Heart right ventricle (tissue), 16 donors: ENCODE results near the gene SPACA7. TPM values are rescaled to one million over a fixed set of nuclear protein-coding genes. Genes with fewer than 3 reads are reported as not detected.

Experiments
- ATAC-seq, 8 donors: fragments of 200-7000 bp; cut with Tn5 transposase; one replicate each; pipeline ENCODE4 v1.9.1; 2020; ENCODE audit warnings: mild to moderate bottlenecking in 8 of 8, moderate library complexity in 8 of 8, moderate number of reproducible peaks in 1 of 8
- DNase-seq, 2 donors: peaks; one replicate each; pipeline ENCODE4 v3.0.0-alpha.2; 2020
- H3K27ac ChIP-seq, 10 donors: fragments of 200-600 bp; sonication (generic) in 2 of 10; one replicate each; pipeline versions ENCODE4 v1.5.0 to v1.8.0; 2020 to 2022; ENCODE audit warnings: mild to moderate bottlenecking in 3 of 10
- H3K27me3 ChIP-seq, 7 donors: fragments of 200-600 bp; one replicate each; pipeline ENCODE4 v1.8.0; 2021 to 2022; ENCODE audit warnings: mild to moderate bottlenecking in 2 of 7
- H3K36me3 ChIP-seq, 9 donors: fragments of 200-600 bp; sonication (generic) in 1 of 9; one replicate each; pipeline versions ENCODE4 v1.5.0 to v1.8.0; 2020 to 2022; ENCODE audit warnings: mild to moderate bottlenecking in 2 of 9
- H3K4me1 ChIP-seq, 9 donors: fragments of 200-600 bp; sonication (generic) in 1 of 9; one replicate each; pipeline versions ENCODE4 v1.5.0 to v1.8.0; 2020 to 2022; ENCODE audit warnings: mild to moderate bottlenecking in 4 of 9
- H3K4me3 ChIP-seq, 10 donors: fragments of 200-600 bp; sonication (generic) in 2 of 10; one replicate each; pipeline versions ENCODE4 v1.5.0 to v1.8.0; 2020 to 2022; ENCODE audit warnings: mild to moderate bottlenecking in 7 of 10, moderate library complexity in 2 of 10
- H3K9me3 ChIP-seq, 11 donors: fragments of 200-600 bp in 10 of 11; sonication (generic) in 2 of 11; one replicate each; pipeline versions ENCODE4 v1.5.0 to v1.8.0; 2013 to 2022; ENCODE audit warnings: mild to moderate bottlenecking in 2 of 11, control low read depth in 1 of 11, moderate library complexity in 1 of 11
- WGBS, 2 donors: extraction: QIAGEN DNeasy Blood & Tissue Kit; methylation state at CpG; one replicate each; pipeline ENCODE4 v1.1.7; 2013; ENCODE audit warnings: inconsistent platforms in 1 of 2; 5-methylcytosine and 5-hydroxymethylcytosine counted together
- intact Hi-C, 10 donors: fragments of 100-400 bp; cut with DNase I; formaldehyde crosslinking; loops; one replicate each; pipeline versions ENCODE4 v1.11.1 to v1.14.2; 2022
- polyA plus RNA-seq, 2 donors: library from polyadenylated mRNA; stranded (reverse); fragments of 200-250 nt; gene quantifications; one replicate each; pipeline ENCODE4 v1.2.3, GENCODE V29; 2013
- total RNA-seq, 10 donors: library from RNA; stranded (reverse); fragmentation: NEBNext Ultra II Directional in 3 of 10; extraction: Animal tissue kit (Norgen Biotek cat#: 25700) in 3 of 10; gene quantifications; one replicate each; pipeline versions ENCODE4 v1.2.1 to v1.2.4, GENCODE V29; 2021 to 2023
- TF ChIP-seq, protein P1 (sequence below), 9 donors: fragments of 200-600 bp; sonication (generic) in 2 of 9; IDR thresholded peaks; one replicate each; pipeline versions ENCODE4 v1.5.0 to v1.8.0; 2021 to 2022; ENCODE audit warnings: antibody characterized with exemption in 9 of 9, mild to moderate bottlenecking in 5 of 9, moderate library complexity in 1 of 9
- donor health status: Arrhythmogenic right ventricular cardiomyopathy.
- donor health status: ischemic (EF 13 %, LVEDD 7.1; RV severe dilation, severe dysfunction).
- donor health status: healthy with polysubstance abuse.
- donor health status: DM: no; HTN: yes; CAD: no.
- donor health status: DM: no; HTN: no; CAD: no.
- donor health status: ischemic (EF 25% LVEDD 6.9; RV normal size, moderate dysfunction).
- donor health status: ischemic (EF 25% LVEDD 5.7; RV mildly dilated, moderate dysfunction).
- donor health status: healthy.
- donor health status: DM: yes; HTN: yes; CAD: no.
- donor health status: Ischemic cardiomyopathy.
- donor health status: ischemic (EF 35%, LVEDD 5.7; RV mildly dilated, moderate dysfunction).
- donor health status: nonischemic (EF 11% LVEDD 7.7; RV severe dilation, severe dysfunction).
- donor health status: DM: yes; HTN: yes; CAD: no.
- donor health status: PGD.
- donor health status: ischemic (EF 29% LVEDD 5.4; RV normal size, mild dysfunction).
- donor health status: nonischemic (EF 23%, LVEDD 6.1; RV moderate dilation, normal function).

SPACA7 gene
- total and polyA plus RNA-seq, 12 donors, result not detected

DNA sequence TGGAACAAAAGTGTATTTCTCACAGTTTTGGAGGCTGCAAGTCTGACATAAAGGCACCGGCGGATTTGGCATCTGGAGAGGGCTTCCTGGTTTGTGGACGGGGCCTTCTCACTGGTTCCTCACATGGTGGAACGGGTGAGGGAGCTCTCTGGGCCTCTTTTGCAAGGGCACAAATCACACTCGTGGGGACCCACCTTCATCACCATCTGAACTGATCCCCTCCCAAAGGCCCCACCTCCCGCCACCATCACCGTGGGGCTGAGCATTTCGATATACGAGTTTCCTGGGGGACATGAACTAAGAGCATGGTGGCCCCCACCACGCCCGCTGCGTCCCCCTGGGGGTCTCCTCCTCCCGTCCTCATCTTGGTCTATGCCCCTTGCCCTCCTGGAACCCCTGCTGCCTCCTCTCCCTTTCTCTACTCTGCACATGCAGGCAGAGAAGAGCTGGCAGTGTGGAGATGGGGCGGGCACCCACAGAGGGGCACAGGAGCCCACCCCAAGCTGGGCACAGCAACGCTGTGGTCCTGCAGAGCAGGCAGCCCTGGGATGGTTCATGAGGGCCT lies 20.8 kb upstream of the SPACA7 start:
- no peak for DNase-seq
- H3K27ac ChIP-seq, result no peak overlapping the region
- H3K4me3 ChIP-seq, result no peak overlapping the region
- no peak for ATAC-seq
- TF ChIP-seq, protein P1, sequence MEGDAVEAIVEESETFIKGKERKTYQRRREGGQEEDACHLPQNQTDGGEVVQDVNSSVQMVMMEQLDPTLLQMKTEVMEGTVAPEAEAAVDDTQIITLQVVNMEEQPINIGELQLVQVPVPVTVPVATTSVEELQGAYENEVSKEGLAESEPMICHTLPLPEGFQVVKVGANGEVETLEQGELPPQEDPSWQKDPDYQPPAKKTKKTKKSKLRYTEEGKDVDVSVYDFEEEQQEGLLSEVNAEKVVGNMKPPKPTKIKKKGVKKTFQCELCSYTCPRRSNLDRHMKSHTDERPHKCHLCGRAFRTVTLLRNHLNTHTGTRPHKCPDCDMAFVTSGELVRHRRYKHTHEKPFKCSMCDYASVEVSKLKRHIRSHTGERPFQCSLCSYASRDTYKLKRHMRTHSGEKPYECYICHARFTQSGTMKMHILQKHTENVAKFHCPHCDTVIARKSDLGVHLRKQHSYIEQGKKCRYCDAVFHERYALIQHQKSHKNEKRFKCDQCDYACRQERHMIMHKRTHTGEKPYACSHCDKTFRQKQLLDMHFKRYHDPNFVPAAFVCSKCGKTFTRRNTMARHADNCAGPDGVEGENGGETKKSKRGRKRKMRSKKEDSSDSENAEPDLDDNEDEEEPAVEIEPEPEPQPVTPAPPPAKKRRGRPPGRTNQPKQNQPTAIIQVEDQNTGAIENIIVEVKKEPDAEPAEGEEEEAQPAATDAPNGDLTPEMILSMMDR (IDR thresholded peaks at IDR 0.05), result no peak
- H3K9me3 ChIP-seq, result peaks cover 0 to 11% (median 0%) of the 10 kb centered on the region in 11 donors
- no peaks in the 10 kb centered on the region for H3K4me1 ChIP-seq
- intact Hi-C loops, result no loop called here
- no peaks in the 10 kb centered on the region for H3K36me3 ChIP-seq
- H3K27me3 ChIP-seq, result peaks cover 0 to 47% (median 27%) of the 10 kb centered on the region in 7 donors
- WGBS, 2 donors, result 76 to 82% methylated on average over 15 of the region's 15 CpGs

DNA sequence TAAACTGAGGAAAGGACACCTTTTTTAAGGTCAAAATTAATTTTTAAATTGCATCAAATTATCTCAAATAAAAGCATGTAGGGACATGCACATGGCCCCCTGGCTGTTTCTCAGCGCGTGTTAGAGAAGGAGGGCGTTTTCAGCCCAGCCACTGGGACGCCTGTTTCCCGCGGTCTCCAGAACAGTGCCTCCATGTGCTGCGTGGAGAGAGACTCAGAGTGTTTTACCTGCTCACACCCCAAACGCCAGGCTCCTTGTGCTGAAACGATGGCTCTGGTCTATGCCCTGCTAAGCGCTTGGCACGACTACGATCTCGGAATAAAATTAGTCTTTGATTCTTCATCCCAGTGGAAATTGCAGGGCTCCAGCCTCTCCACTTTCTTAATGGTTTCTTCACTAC lies 20.0 kb upstream of the SPACA7 start:
- H3K27me3 ChIP-seq, result peaks cover 0 to 39% (median 25%) of the 10 kb centered on the region in 7 donors
- DNase-seq (no peak), ATAC-seq (no peak)
- no peak overlapping the region for H3K4me3 ChIP-seq
- TF ChIP-seq, protein P1 (IDR thresholded peaks at IDR 0.05), result no peak
- 84 to 85% methylated on average over 13 of the region's 13 CpGs for WGBS, 2 donors
- peaks cover 0 to 19% (median 3%) of the 10 kb centered on the region in 11 donors for H3K9me3 ChIP-seq
- H3K36me3 ChIP-seq, result no peaks in the 10 kb centered on the region
- intact Hi-C loops, result no loop called here
- no peaks in the 10 kb centered on the region for H3K4me1 ChIP-seq
- no peak overlapping the region for H3K27ac ChIP-seq

DNA sequence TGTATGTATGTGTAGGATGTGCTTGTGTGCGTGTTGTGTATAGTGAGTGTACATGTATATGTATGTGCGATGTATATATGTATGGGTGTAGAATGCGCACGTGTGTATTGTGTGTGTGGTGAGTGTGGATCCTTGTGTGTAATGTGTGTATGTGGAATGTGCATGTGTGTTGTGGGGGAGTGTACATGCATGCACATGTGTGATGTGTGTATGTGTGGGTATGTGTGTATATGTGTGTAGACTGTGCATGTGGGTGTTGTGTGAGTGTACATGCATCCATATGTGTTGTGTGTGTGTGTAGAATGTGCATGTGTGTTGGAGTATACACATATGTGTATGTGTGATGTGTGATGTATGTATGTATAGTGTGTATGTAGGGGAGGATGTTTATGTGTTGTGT lies 18.0 kb upstream of the SPACA7 start:
- no peak overlapping the region for H3K4me3 ChIP-seq
- 96% methylated on average over 4 of the region's 4 CpGs for WGBS, 2 donors
- H3K27me3 ChIP-seq, result peaks cover 0 to 31% (median 18%) of the 10 kb centered on the region in 7 donors
- no peaks in the 10 kb centered on the region for H3K36me3 ChIP-seq
- H3K4me1 ChIP-seq, result no peaks in the 10 kb centered on the region
- peaks cover 0 to 34% (median 9%) of the 10 kb centered on the region in 11 donors for H3K9me3 ChIP-seq
- no peak for ATAC-seq
- no peak overlapping the region for H3K27ac ChIP-seq
- TF ChIP-seq, protein P1 (IDR thresholded peaks at IDR 0.05), result no peak
- DNase-seq, result no peak
- intact Hi-C loops, result no loop called here

DNA sequence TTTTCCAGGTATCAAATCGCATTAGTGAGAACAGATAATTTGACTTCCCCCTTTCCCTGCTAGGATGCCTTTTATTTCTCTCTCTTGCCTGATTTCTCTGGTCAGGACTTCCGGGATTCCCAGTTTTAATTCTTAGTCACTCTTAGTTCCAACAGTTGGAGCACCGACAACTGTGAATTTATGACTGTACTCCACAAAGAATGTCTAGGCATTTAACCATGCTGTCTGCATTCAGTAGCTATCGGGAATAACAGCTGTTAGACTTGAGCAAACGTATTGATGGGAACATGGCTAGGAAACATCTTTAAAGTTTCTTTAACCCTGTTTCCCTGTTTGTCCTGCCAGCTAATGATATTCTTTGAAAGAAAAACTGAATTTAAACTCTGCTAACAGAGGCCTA lies 14.1 kb upstream of the SPACA7 start:
- H3K9me3 ChIP-seq, result peaks cover 0 to 46% (median 11%) of the 10 kb centered on the region in 11 donors
- H3K4me1 ChIP-seq, result no peaks in the 10 kb centered on the region
- H3K4me3 ChIP-seq, result no peak overlapping the region
- H3K27ac ChIP-seq, result no peak overlapping the region
- TF ChIP-seq, protein P1 (IDR thresholded peaks at IDR 0.05), result no peak
- 77 to 85% methylated on average over 5 of the region's 5 CpGs for WGBS, 2 donors
- H3K36me3 ChIP-seq, result no peaks in the 10 kb centered on the region
- ATAC-seq, result no peak
- intact Hi-C loops, result no loop called here
- peaks cover 0 to 37% (median 21%) of the 10 kb centered on the region in 7 donors for H3K27me3 ChIP-seq
- no peak for DNase-seq
